HTERT RPE-1 (cell line): ENCODE data around the gene CRYGS.
"Not testable (repeated sequence)": the region's sequence is repeated elsewhere in the genome, so short reads cannot be mapped to it uniquely, and the experiment has no call there.

Experiments
- in situ Hi-C: fragments of 300-500 bp; cut with MboI; formaldehyde crosslinking; loops from 4 replicates; pipeline ENCODE4 v1.14.3; 2020; ENCODE audit warnings: low sequenced_read_pairs

Gene CRYGS

GRCh38 chr3:186520431-186520830 lies 23.7 kb downstream of the CRYGS start:
- in situ Hi-C loops: no loop called here

- in situ Hi-C loops: no loop called here
Measured at GRCh38 chr3:186519021-186519658, 25.0 kb downstream of the CRYGS start.

GRCh38 chr3:186517218-186517617 lies 27.0 kb downstream of the CRYGS start:
- in situ Hi-C loops: no loop called here

GRCh38 chr3:186516646-186517045 lies 27.5 kb downstream of the CRYGS start:
- in situ Hi-C loops: no loop called here

GRCh38 chr3:186515125-186515524 lies 29.1 kb downstream of the CRYGS start:
- in situ Hi-C loops: no loop called here

- in situ Hi-C loops: no loop called here
Measured at GRCh38 chr3:186514296-186515002, 29.7 kb downstream of the CRYGS start.

GRCh38 chr3:186513386-186513785 lies 30.8 kb downstream of the CRYGS start:
- in situ Hi-C loops: no loop called here

- in situ Hi-C loops: no loop called here
Measured at GRCh38 chr3:186512570-186513302, 31.4 kb downstream of the CRYGS start.

- in situ Hi-C loops: no loop called here
Measured at GRCh38 chr3:186511702-186512101, 32.5 kb downstream of the CRYGS start.

GRCh38 chr3:186511245-186511644 lies 32.9 kb downstream of the CRYGS start:
- in situ Hi-C loops: no loop called here

GRCh38 chr3:186510374-186511079 lies 33.7 kb downstream of the CRYGS start:
- in situ Hi-C loops: no loop called here

GRCh38 chr3:186509423-186509822 lies 34.8 kb downstream of the CRYGS start:
- in situ Hi-C loops: no loop called here

- in situ Hi-C loops: no loop called here
Measured at GRCh38 chr3:186506857-186507256, 37.3 kb downstream of the CRYGS start.

GRCh38 chr3:186506191-186506739 lies 37.9 kb downstream of the CRYGS start:
- in situ Hi-C loops: no loop called here

- in situ Hi-C loops: no loop called here
Measured at GRCh38 chr3:186502966-186503712, 41.0 kb downstream of the CRYGS start.

- in situ Hi-C loops: no loop called here
Measured at GRCh38 chr3:186502138-186502948, 41.8 kb downstream of the CRYGS start.

GRCh38 chr3:186499949-186500348 lies 44.2 kb downstream of the CRYGS start:
- in situ Hi-C loops: not testable (repeated sequence)

GRCh38 chr3:186498022-186498421 lies 46.2 kb downstream of the CRYGS start:
- in situ Hi-C loops: not testable (repeated sequence)

- in situ Hi-C loops: no loop called here
Measured at GRCh38 chr3:186497608-186498007, 46.6 kb downstream of the CRYGS start.
